ENCODE measurements around the gene AP1S1.

- no peak for TF ChIP-seq CTCF (IDR thresholded peaks at IDR 0.05; ENCODE audit: low read depth, low read length, poor library complexity, severe bottlenecking)
- TF ChIP-seq EZH2phosphoT487 (IDR thresholded peaks at IDR 0.05; ENCODE audit: borderline replicate concordance, low read length), result no peak
These were observed 18.0 kb downstream of the AP1S1 start for GRCh38 chr7:101172005-101172853.

Data from DOHH2 (cell line).